Gastrocnemius medialis (tissue), 4 donors: ENCODE results near the gene HIVEP1. TPM values are rescaled to one million over a fixed set of nuclear protein-coding genes. Genes with fewer than 3 reads are reported as not detected.
"Not testable (repeated sequence)": the region's sequence is repeated elsewhere in the genome, so short reads cannot be mapped to it uniquely, and the experiment has no call there.

ENCODE experiments used
- ATAC-seq, 2 donors: fragments of 150-250 bp; one replicate each; pipeline ENCODE4 v1.9.1; 2016
- DNase-seq, 2 donors: peaks; one replicate each; pipeline ENCODE4 v3.0.0-alpha.2; 2019
- H3K27ac ChIP-seq, 4 donors: fragments of 200-600 bp; sonication (generic); 1 replicate in 1 of 4; 2 replicates in 3 of 4; pipeline ENCODE4 v1.5.1; 2016 to 2018; ENCODE audit warnings: mild to moderate bottlenecking in 2 of 4, moderate library complexity in 1 of 4
- H3K27me3 ChIP-seq, 3 donors: fragments of 200-600 bp; sonication (generic) in 2 of 3; 1 replicate in 1 of 3; 2 replicates in 2 of 3; pipeline versions ENCODE4 v1.5.1 to v1.6.0; 2016 to 2019; ENCODE audit warnings: mild to moderate bottlenecking in 1 of 3, moderate library complexity in 1 of 3
- H3K36me3 ChIP-seq, 2 donors: fragments of 200-600 bp; sonication (generic) in 1 of 2; one replicate each; pipeline ENCODE4 v1.5.1; 2017 to 2018
- H3K4me1 ChIP-seq, 2 donors: fragments of 200-600 bp; sonication (generic) in 1 of 2; one replicate each; pipeline ENCODE4 v1.5.1; 2016 to 2017; ENCODE audit warnings: mild to moderate bottlenecking in 2 of 2
- H3K4me3 ChIP-seq, 4 donors: fragments of 200-600 bp; sonication (generic) in 3 of 4; 1 replicate in 1 of 4; 2 replicates in 3 of 4; pipeline ENCODE4 v1.5.1; 2016 to 2019; ENCODE audit warnings: mild to moderate bottlenecking in 2 of 4
- H3K9me3 ChIP-seq, 3 donors: fragments of 200-600 bp; sonication (generic) in 2 of 3; 1 replicate in 1 of 3; 2 replicates in 2 of 3; pipeline ENCODE4 v1.5.1; 2016 to 2019
- CTCF ChIP-seq, 5 experiments: fragments of 450-650 bp in 3 of 5; fragments of 200-600 bp in 2 of 5; sonication (generic) in 2 of 5; IDR thresholded peaks in 4 of 5; conservative IDR thresholded peaks in 1 of 5; 1 replicate in 4 of 5; 2 replicates in 1 of 5; pipeline ENCODE4 v1.5.1; 2016 to 2019; ENCODE audit warnings: antibody characterized with exemption in 5 of 5, mild to moderate bottlenecking in 3 of 5, moderate library complexity in 3 of 5
- POLR2A ChIP-seq, 2 donors: fragments of 450-650 bp; IDR thresholded peaks; one replicate each; pipeline ENCODE4 v1.6.1; 2017; ENCODE audit warnings: antibody characterized with exemption in 2 of 2, mild to moderate bottlenecking in 2 of 2, moderate library complexity in 2 of 2
- in situ Hi-C, 4 donors: fragments of 200-750 bp; cut with MboI; loops; one replicate each; pipeline versions ENCODE4 v1.15.0 to v1.8.0; 2017; ENCODE audit warnings: low sequenced_read_pairs in 4 of 4
- intact Hi-C: fragments of 100-400 bp; cut with DNase I; formaldehyde crosslinking; loops from one replicate; pipeline ENCODE4 v1.15.1; 2023; ENCODE audit warnings: low total_unique reads
- total RNA-seq, 4 donors: library from RNA; depleted of rRNA; stranded (reverse); fragments of >200 nt; gene quantifications; one replicate each; pipeline versions ENCODE4 v1.1.0 to v1.2.3, GENCODE V29; 2016

HIVEP1 gene
- total RNA-seq, 4 donors from 2014 or later: 8.3 to 13.5 (median 10.5) TPM

GRCh38 chr6:12101653-12102312 lies 89.7 kb downstream of the HIVEP1 start:
- intact Hi-C loops (no loop called here), in situ Hi-C loops (no loop called here)
- no peak for ATAC-seq
- H3K27ac ChIP-seq: no peak overlapping the region
- H3K4me1 ChIP-seq: no peaks in the 10 kb centered on the region
- no peak for DNase-seq
- no peak overlapping the region for H3K4me3 ChIP-seq
- TF ChIP-seq POLR2A (IDR thresholded peaks at IDR 0.05): no peak
- TF ChIP-seq CTCF (IDR thresholded peaks at IDR 0.05 in 4 of 5, conservative IDR thresholded peaks at IDR 0.05 in 1 of 5): no peak
- no peaks in the 10 kb centered on the region for H3K9me3 ChIP-seq
- no peaks in the 10 kb centered on the region for H3K36me3 ChIP-seq
- no peaks in the 10 kb centered on the region for H3K27me3 ChIP-seq

- Histone ChIP-seq H3K4me3 (no peak overlapping the region), H3K36me3 (no peaks in the 10 kb centered on the region), H3K27ac (no peak overlapping the region), H3K4me1 (no peaks in the 10 kb centered on the region), H3K27me3 (no peaks in the 10 kb centered on the region), H3K9me3 (no peaks in the 10 kb centered on the region)
- no peak for ATAC-seq
- DNase-seq: no peak
- no peak for TF ChIP-seq POLR2A (IDR thresholded peaks at IDR 0.05)
- no peak for TF ChIP-seq CTCF (IDR thresholded peaks at IDR 0.05 in 4 of 5, conservative IDR thresholded peaks at IDR 0.05 in 1 of 5)
- intact Hi-C loops: no loop called here
- in situ Hi-C loops: no loop called here
Measured at GRCh38 chr6:12102350-12102749, 90.2 kb downstream of the HIVEP1 start.

- DNase-seq (no peak), ATAC-seq (no peak)
- Histone ChIP-seq H3K4me3 (no peak overlapping the region), H3K9me3 (no peaks in the 10 kb centered on the region), H3K4me1 (no peaks in the 10 kb centered on the region), H3K27me3 (no peaks in the 10 kb centered on the region), H3K36me3 (no peaks in the 10 kb centered on the region), H3K27ac (no peak overlapping the region)
- intact Hi-C loops (no loop called here), in situ Hi-C loops (no loop called here)
- no peak for TF ChIP-seq CTCF (IDR thresholded peaks at IDR 0.05 in 4 of 5, conservative IDR thresholded peaks at IDR 0.05 in 1 of 5)
- TF ChIP-seq POLR2A (IDR thresholded peaks at IDR 0.05): no peak
Measured at GRCh38 chr6:12103158-12103557, 91.0 kb downstream of the HIVEP1 start.

GRCh38 chr6:12105271-12105670 lies 93.2 kb downstream of the HIVEP1 start:
- no peaks in the 10 kb centered on the region for H3K27me3 ChIP-seq
- ATAC-seq: no peak
- DNase-seq: no peak
- no peak overlapping the region for H3K27ac ChIP-seq
- no peak overlapping the region for H3K4me3 ChIP-seq
- TF ChIP-seq CTCF (IDR thresholded peaks at IDR 0.05 in 4 of 5, conservative IDR thresholded peaks at IDR 0.05 in 1 of 5): no peak
- TF ChIP-seq POLR2A (IDR thresholded peaks at IDR 0.05): no peak
- intact Hi-C loops (no loop called here), in situ Hi-C loops (no loop called here)
- H3K4me1 ChIP-seq: no peaks in the 10 kb centered on the region
- no peaks in the 10 kb centered on the region for H3K9me3 ChIP-seq
- peaks cover 0 to 2% of the 10 kb centered on the region in 2 donors for H3K36me3 ChIP-seq

GRCh38 chr6:12108376-12108775 lies 96.3 kb downstream of the HIVEP1 start:
- H3K4me1 ChIP-seq, H3K27ac ChIP-seq, H3K27me3 ChIP-seq, ATAC-seq, intact Hi-C loops, H3K4me3 ChIP-seq, in situ Hi-C loops, DNase-seq, H3K36me3 ChIP-seq, H3K9me3 ChIP-seq: not testable (repeated sequence)
